Upper lobe of right lung (tissue), 1 donor: ENCODE results near the gene ANKRD44. TPM values are rescaled to one million over a fixed set of nuclear protein-coding genes. Genes with fewer than 3 reads are reported as not detected.

ENCODE experiments used
- ATAC-seq: fragments of 200-7000 bp; cut with Tn5 transposase; one replicate; pipeline ENCODE4 v1.9.1; 2020; ENCODE audit warnings: mild to moderate bottlenecking, moderate library complexity
- DNase-seq: peaks from one replicate; pipeline ENCODE4 v3.0.0-alpha.2; 2020
- H3K27ac ChIP-seq: fragments of 200-600 bp; one replicate; pipeline ENCODE4 v1.8.0; 2022
- H3K27me3 ChIP-seq: fragments of 200-600 bp; one replicate; pipeline ENCODE4 v1.8.0; 2022; ENCODE audit warnings: mild to moderate bottlenecking
- H3K36me3 ChIP-seq: fragments of 200-600 bp; one replicate; pipeline ENCODE4 v1.8.0; 2022
- H3K4me1 ChIP-seq: fragments of 200-600 bp; one replicate; pipeline ENCODE4 v1.8.0; 2022
- H3K4me3 ChIP-seq: fragments of 200-600 bp; one replicate; pipeline ENCODE4 v1.8.0; 2022; ENCODE audit warnings: mild to moderate bottlenecking
- H3K9me3 ChIP-seq: fragments of 200-600 bp; one replicate; pipeline ENCODE4 v1.8.0; 2022
- intact Hi-C: fragments of 100-400 bp; cut with DNase I; formaldehyde crosslinking; loops from one replicate; pipeline ENCODE4 v1.11.0; 2022
- total RNA-seq: library from RNA; stranded (reverse); fragmentation: NEBNext Ultra II Directional; extraction: Animal tissue kit (Norgen Biotek cat#: 25700); gene quantifications from one replicate; pipeline ENCODE4 v1.2.1, GENCODE V29; 2021
- TF ChIP-seq, protein P1 (sequence below): fragments of 200-600 bp; IDR thresholded peaks from one replicate; pipeline ENCODE4 v1.8.0; 2022; ENCODE audit warnings: antibody characterized with exemption
- donor health status: DM: no; HTN: yes; CAD: no; lungs with severe emphysema.

Gene ANKRD44
- total RNA-seq, 1 donor from 2014 or later: 51.4 TPM

- no peak overlapping the region for H3K27ac ChIP-seq
- H3K4me3 ChIP-seq: no peak overlapping the region
- peaks cover 71% of the 10 kb centered on the region for H3K36me3 ChIP-seq
- intact Hi-C loops: no loop called here
- no peaks in the 10 kb centered on the region for H3K4me1 ChIP-seq
- H3K9me3 ChIP-seq: no peaks in the 10 kb centered on the region
- TF ChIP-seq, protein P1, sequence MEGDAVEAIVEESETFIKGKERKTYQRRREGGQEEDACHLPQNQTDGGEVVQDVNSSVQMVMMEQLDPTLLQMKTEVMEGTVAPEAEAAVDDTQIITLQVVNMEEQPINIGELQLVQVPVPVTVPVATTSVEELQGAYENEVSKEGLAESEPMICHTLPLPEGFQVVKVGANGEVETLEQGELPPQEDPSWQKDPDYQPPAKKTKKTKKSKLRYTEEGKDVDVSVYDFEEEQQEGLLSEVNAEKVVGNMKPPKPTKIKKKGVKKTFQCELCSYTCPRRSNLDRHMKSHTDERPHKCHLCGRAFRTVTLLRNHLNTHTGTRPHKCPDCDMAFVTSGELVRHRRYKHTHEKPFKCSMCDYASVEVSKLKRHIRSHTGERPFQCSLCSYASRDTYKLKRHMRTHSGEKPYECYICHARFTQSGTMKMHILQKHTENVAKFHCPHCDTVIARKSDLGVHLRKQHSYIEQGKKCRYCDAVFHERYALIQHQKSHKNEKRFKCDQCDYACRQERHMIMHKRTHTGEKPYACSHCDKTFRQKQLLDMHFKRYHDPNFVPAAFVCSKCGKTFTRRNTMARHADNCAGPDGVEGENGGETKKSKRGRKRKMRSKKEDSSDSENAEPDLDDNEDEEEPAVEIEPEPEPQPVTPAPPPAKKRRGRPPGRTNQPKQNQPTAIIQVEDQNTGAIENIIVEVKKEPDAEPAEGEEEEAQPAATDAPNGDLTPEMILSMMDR: no peak
- ATAC-seq (no peak), DNase-seq (no peak)
- no peaks in the 10 kb centered on the region for H3K27me3 ChIP-seq
These were observed 315.8 kb downstream of the ANKRD44 start for GRCh38 chr2:196994764-196995163.

- Histone ChIP-seq H3K4me3 (no peak overlapping the region), H3K27me3 (no peaks in the 10 kb centered on the region), H3K36me3 (peaks cover 62% of the 10 kb centered on the region), H3K9me3 (no peaks in the 10 kb centered on the region), H3K4me1 (no peaks in the 10 kb centered on the region), H3K27ac (no peak overlapping the region)
- TF ChIP-seq, protein P1: no peak
- ATAC-seq (no peak), DNase-seq (no peak)
- intact Hi-C loops: no loop called here
These were observed 317.0 kb downstream of the ANKRD44 start for GRCh38 chr2:196993617-196994016.

DNA sequence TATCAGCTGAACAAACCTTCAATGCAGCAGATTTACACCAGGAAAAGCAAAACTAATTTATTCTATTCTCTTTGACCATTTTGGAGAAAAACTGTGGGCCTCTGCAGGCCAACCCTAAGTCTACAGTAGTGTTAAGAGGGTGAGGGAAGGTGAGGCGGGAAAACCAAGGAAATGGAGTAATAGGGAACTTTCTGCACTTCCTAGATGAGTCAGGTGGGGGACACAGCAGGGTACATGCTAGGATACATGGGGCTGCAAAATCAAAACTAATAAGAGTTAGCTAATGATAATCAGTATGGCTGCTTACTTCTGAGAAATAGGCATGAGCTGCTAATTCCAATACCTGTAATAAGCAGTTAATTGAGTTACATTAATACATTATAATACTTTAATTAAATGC, 318.1 kb downstream of the ANKRD44 start:
- TF ChIP-seq, protein P1: no peak
- no peaks in the 10 kb centered on the region for H3K9me3 ChIP-seq
- peaks cover 9% of the 10 kb centered on the region for H3K4me1 ChIP-seq
- ATAC-seq (no peak), DNase-seq (no peak)
- intact Hi-C loops: no loop called here
- no peaks in the 10 kb centered on the region for H3K27me3 ChIP-seq
- no peak overlapping the region for H3K4me3 ChIP-seq
- peaks cover 50% of the 10 kb centered on the region for H3K36me3 ChIP-seq
- H3K27ac ChIP-seq: no peak overlapping the region

- Histone ChIP-seq H3K27me3 (no peaks in the 10 kb centered on the region), H3K4me3 (no peak overlapping the region), H3K9me3 (no peaks in the 10 kb centered on the region), H3K4me1 (peaks cover 14% of the 10 kb centered on the region), H3K27ac (no peak overlapping the region), H3K36me3 (peaks cover 42% of the 10 kb centered on the region)
- DNase-seq (no peak), ATAC-seq (no peak)
- intact Hi-C loops: no loop called here
- TF ChIP-seq, protein P1: no peak
These were observed 319.7 kb downstream of the ANKRD44 start for GRCh38 chr2:196990788-196991461.

DNA sequence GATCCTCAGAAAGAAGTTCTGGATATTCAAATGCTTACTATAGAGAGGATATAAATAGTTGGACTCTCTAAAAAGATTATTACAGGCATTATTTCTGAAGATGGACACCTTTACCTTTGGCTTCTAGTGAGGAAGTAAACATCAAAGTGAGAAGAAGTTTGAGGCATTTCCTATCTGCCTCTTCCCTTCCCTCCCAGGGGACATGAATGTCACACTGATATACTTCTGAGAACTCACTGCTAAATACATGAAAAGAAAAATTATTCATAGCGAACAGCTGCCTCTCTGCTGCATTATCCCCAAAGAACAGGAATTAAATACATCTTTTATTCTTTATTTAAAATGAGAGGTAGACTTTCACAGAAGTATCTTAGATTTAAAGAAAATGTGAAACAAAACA, 320.5 kb downstream of the ANKRD44 start:
- DNase-seq (no peak), ATAC-seq (no peak)
- Histone ChIP-seq H3K27me3 (no peaks in the 10 kb centered on the region), H3K4me3 (no peak overlapping the region), H3K9me3 (no peaks in the 10 kb centered on the region), H3K36me3 (peaks cover 35% of the 10 kb centered on the region), H3K27ac (no peak overlapping the region), H3K4me1 (peaks cover 14% of the 10 kb centered on the region)
- TF ChIP-seq, protein P1: no peak
- intact Hi-C loops: no loop called here

DNA sequence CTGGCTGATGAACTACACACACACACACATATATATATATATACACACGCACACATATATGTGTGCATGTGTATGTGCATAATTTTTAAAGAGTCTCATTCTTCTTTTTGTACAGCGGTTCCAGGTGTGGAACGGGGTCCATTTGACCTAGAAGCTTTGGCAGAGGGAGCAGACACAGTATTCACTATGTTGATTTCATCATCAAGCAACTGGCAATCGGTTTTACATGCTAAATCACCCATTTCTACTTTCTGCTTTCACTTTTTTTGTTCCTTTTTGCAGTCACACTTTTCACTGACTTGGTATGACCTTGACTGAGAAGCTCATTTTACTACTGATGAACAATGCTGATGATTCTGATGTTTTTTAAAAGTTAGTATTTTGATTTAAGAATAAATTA, 321.1 kb downstream of the ANKRD44 start:
- TF ChIP-seq, protein P1: no peak
- DNase-seq: no peak
- intact Hi-C loops: no loop called here

More for the DNA sequence above, 321.1 kb downstream of the ANKRD44 start:
- H3K36me3 ChIP-seq: peaks cover 29% of the 10 kb centered on the region
- H3K4me1 ChIP-seq: peaks cover 14% of the 10 kb centered on the region
- no peak for ATAC-seq
- H3K9me3 ChIP-seq: no peaks in the 10 kb centered on the region
- no peak overlapping the region for H3K27ac ChIP-seq
- H3K4me3 ChIP-seq: no peak overlapping the region
- no peaks in the 10 kb centered on the region for H3K27me3 ChIP-seq
